IPS-18a (cell line): ENCODE results near the gene KANSL1.

Experiments used
- H3K27ac ChIP-seq: one replicate; pipeline ENCODE4 v1.5.1; 2013; ENCODE audit warnings: low read length
- H3K27me3 ChIP-seq: one replicate; pipeline ENCODE4 v1.6.1; 2013; ENCODE audit warnings: mild to moderate bottlenecking, low read length; ENCODE audit not compliant: control insufficient read depth, insufficient read depth
- H3K36me3 ChIP-seq: one replicate; pipeline ENCODE4 v1.6.1; 2013; ENCODE audit warnings: low read depth, low read length; ENCODE audit not compliant: control insufficient read depth
- H3K4me1 ChIP-seq: one replicate; pipeline ENCODE4 v1.6.1; 2013; ENCODE audit warnings: low read depth, low read length; ENCODE audit not compliant: control insufficient read depth
- H3K4me3 ChIP-seq: one replicate; pipeline ENCODE4 v1.5.1; 2013; ENCODE audit warnings: low read length
- H3K9ac ChIP-seq: one replicate; pipeline ENCODE4 v1.6.1; 2013; ENCODE audit warnings: mild to moderate bottlenecking, low read length, moderate library complexity
- H3K9me3 ChIP-seq: one replicate; pipeline ENCODE4 v1.6.1; 2013; ENCODE audit warnings: low read depth, low read length; ENCODE audit not compliant: control insufficient read depth

KANSL1 gene

GRCh38 chr17:46042925-46043324, 150.3 kb downstream of the KANSL1 start:
- Histone ChIP-seq H3K36me3 (peaks cover 72% of the 10 kb centered on the region), H3K27ac (no peak overlapping the region), H3K9ac (no peak overlapping the region), H3K9me3 (no peaks in the 10 kb centered on the region), H3K4me1 (no peaks in the 10 kb centered on the region), H3K27me3 (no peaks in the 10 kb centered on the region), H3K4me3 (no peak overlapping the region)

GRCh38 chr17:46042246-46042645, 151.0 kb downstream of the KANSL1 start:
- no peak overlapping the region for H3K27ac ChIP-seq
- no peaks in the 10 kb centered on the region for H3K27me3 ChIP-seq
- no peaks in the 10 kb centered on the region for H3K9me3 ChIP-seq
- peaks cover 73% of the 10 kb centered on the region for H3K36me3 ChIP-seq
- no peak overlapping the region for H3K9ac ChIP-seq
- H3K4me1 ChIP-seq = no peaks in the 10 kb centered on the region
- H3K4me3 ChIP-seq = no peak overlapping the region

GRCh38 chr17:46039592-46040186, 153.5 kb downstream of the KANSL1 start:
- H3K9me3 ChIP-seq = no peaks in the 10 kb centered on the region
- H3K4me1 ChIP-seq = no peaks in the 10 kb centered on the region
- no peak overlapping the region for H3K27ac ChIP-seq
- H3K4me3 ChIP-seq = no peak overlapping the region
- H3K27me3 ChIP-seq = no peaks in the 10 kb centered on the region
- H3K36me3 ChIP-seq = peaks cover 86% of the 10 kb centered on the region
- H3K9ac ChIP-seq = no peak overlapping the region

GRCh38 chr17:46038937-46039336, 154.3 kb downstream of the KANSL1 start:
- Histone ChIP-seq H3K36me3 (peaks cover 90% of the 10 kb centered on the region), H3K4me1 (no peaks in the 10 kb centered on the region), H3K27ac (no peak overlapping the region), H3K4me3 (no peak overlapping the region), H3K27me3 (no peaks in the 10 kb centered on the region), H3K9me3 (no peaks in the 10 kb centered on the region), H3K9ac (no peak overlapping the region)

- Histone ChIP-seq H3K9me3 (no peaks in the 10 kb centered on the region), H3K4me3 (no peak overlapping the region), H3K27me3 (no peaks in the 10 kb centered on the region), H3K27ac (no peak overlapping the region), H3K4me1 (no peaks in the 10 kb centered on the region), H3K36me3 (peaks cover 90% of the 10 kb centered on the region), H3K9ac (no peak overlapping the region)
Measured at GRCh38 chr17:46038414-46038813, 154.8 kb downstream of the KANSL1 start.

GRCh38 chr17:46037722-46038255, 155.4 kb downstream of the KANSL1 start:
- H3K27me3 ChIP-seq = no peaks in the 10 kb centered on the region
- H3K4me3 ChIP-seq = no peak overlapping the region
- H3K36me3 ChIP-seq = peaks cover 92% of the 10 kb centered on the region
- no peaks in the 10 kb centered on the region for H3K4me1 ChIP-seq
- no peak overlapping the region for H3K27ac ChIP-seq
- no peak overlapping the region for H3K9ac ChIP-seq
- H3K9me3 ChIP-seq = no peaks in the 10 kb centered on the region

- H3K36me3 ChIP-seq = peaks cover 100% of the 10 kb centered on the region
- no peaks in the 10 kb centered on the region for H3K27me3 ChIP-seq
- H3K9ac ChIP-seq = no peak overlapping the region
- H3K9me3 ChIP-seq = no peaks in the 10 kb centered on the region
- no peak overlapping the region for H3K27ac ChIP-seq
- H3K4me1 ChIP-seq = no peaks in the 10 kb centered on the region
- no peak overlapping the region for H3K4me3 ChIP-seq
Measured at GRCh38 chr17:46036491-46036890, 156.7 kb downstream of the KANSL1 start.

GRCh38 chr17:46035112-46035818, 158.0 kb downstream of the KANSL1 start:
- no peak overlapping the region for H3K27ac ChIP-seq
- peaks cover 100% of the 10 kb centered on the region for H3K36me3 ChIP-seq

GRCh38 chr17:46033392-46033791, 159.8 kb downstream of the KANSL1 start:
- no peaks in the 10 kb centered on the region for H3K9me3 ChIP-seq
- H3K36me3 ChIP-seq = peaks cover 85% of the 10 kb centered on the region
- H3K27ac ChIP-seq = no peak overlapping the region
- peaks cover 6% of the 10 kb centered on the region for H3K4me1 ChIP-seq
- no peak overlapping the region for H3K9ac ChIP-seq
- H3K27me3 ChIP-seq = no peaks in the 10 kb centered on the region
- no peak overlapping the region for H3K4me3 ChIP-seq

More at GRCh38 chr17:46035112-46035818, 158.0 kb downstream of the KANSL1 start:
- Histone ChIP-seq H3K4me1 (no peaks in the 10 kb centered on the region), H3K27me3 (no peaks in the 10 kb centered on the region), H3K9ac (no peak overlapping the region), H3K4me3 (no peak overlapping the region), H3K9me3 (no peaks in the 10 kb centered on the region)

GRCh38 chr17:46032909-46033308, 160.3 kb downstream of the KANSL1 start:
- no peak overlapping the region for H3K27ac ChIP-seq
- H3K4me1 ChIP-seq = peaks cover 11% of the 10 kb centered on the region
- no peak overlapping the region for H3K9ac ChIP-seq
- no peaks in the 10 kb centered on the region for H3K9me3 ChIP-seq
- H3K36me3 ChIP-seq = peaks cover 85% of the 10 kb centered on the region
- no peak overlapping the region for H3K4me3 ChIP-seq
- no peaks in the 10 kb centered on the region for H3K27me3 ChIP-seq

GRCh38 chr17:46031920-46032319, 161.3 kb downstream of the KANSL1 start:
- Histone ChIP-seq H3K27ac (no peak overlapping the region), H3K36me3 (peaks cover 83% of the 10 kb centered on the region), H3K4me3 (no peak overlapping the region), H3K27me3 (no peaks in the 10 kb centered on the region), H3K9me3 (no peaks in the 10 kb centered on the region), H3K4me1 (peaks cover 20% of the 10 kb centered on the region), H3K9ac (no peak overlapping the region)

GRCh38 chr17:46031440-46031839, 161.8 kb downstream of the KANSL1 start:
- Histone ChIP-seq H3K36me3 (peaks cover 83% of the 10 kb centered on the region), H3K9ac (no peak overlapping the region), H3K4me1 (peaks cover 21% of the 10 kb centered on the region), H3K4me3 (no peak overlapping the region), H3K27me3 (no peaks in the 10 kb centered on the region), H3K9me3 (no peaks in the 10 kb centered on the region), H3K27ac (no peak overlapping the region)
